Astrocyte of the spinal cord (primary cell): ENCODE measurements around the gene SYT1.

Experiments
- DNase-seq: peaks from one replicate; pipeline ENCODE4 v3.0.0; 2011; ENCODE audit warnings: low read depth, low spot score
- H3K4me3 ChIP-seq: 2 replicates; pipeline ENCODE4 v1.5.1; 2011; ENCODE audit warnings: low read depth, mild to moderate bottlenecking, low read length, moderate library complexity
- in situ Hi-C: cut with HindIII; loops from 2 replicates; pipeline ENCODE4 v1.10.0; 2017; ENCODE audit warnings: low sequenced_read_pairs
- TF ChIP-seq, protein P1 (sequence below): IDR thresholded peaks from 2 replicates; pipeline ENCODE4 v1.5.1; 2012; ENCODE audit warnings: low read depth, mild to moderate bottlenecking, low read length, inconsistent platforms

The SYT1 gene

DNA sequence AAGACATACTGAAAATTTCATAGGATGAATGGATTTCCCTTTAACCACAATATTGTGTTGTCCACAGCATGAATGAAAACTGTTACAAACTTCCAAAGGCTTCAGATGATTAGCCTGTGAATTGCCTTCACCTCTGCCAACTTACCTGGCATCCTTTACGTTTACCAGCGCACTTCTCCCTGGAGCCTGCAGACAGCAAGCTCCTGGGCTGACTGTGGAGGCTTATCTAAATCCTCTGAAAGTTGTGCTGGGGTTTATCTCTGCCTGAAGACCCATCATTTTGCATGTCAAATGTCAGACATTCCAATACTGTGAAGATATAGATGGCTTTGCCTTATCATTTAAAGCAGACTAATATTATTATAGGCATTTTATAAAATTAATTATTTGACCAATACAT is 403.0 kb downstream of the SYT1 start:
- H3K4me3 ChIP-seq = no peak overlapping the region
- no peak for DNase-seq
- in situ Hi-C loops = no loop called here
- TF ChIP-seq, protein P1, sequence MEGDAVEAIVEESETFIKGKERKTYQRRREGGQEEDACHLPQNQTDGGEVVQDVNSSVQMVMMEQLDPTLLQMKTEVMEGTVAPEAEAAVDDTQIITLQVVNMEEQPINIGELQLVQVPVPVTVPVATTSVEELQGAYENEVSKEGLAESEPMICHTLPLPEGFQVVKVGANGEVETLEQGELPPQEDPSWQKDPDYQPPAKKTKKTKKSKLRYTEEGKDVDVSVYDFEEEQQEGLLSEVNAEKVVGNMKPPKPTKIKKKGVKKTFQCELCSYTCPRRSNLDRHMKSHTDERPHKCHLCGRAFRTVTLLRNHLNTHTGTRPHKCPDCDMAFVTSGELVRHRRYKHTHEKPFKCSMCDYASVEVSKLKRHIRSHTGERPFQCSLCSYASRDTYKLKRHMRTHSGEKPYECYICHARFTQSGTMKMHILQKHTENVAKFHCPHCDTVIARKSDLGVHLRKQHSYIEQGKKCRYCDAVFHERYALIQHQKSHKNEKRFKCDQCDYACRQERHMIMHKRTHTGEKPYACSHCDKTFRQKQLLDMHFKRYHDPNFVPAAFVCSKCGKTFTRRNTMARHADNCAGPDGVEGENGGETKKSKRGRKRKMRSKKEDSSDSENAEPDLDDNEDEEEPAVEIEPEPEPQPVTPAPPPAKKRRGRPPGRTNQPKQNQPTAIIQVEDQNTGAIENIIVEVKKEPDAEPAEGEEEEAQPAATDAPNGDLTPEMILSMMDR = no peak

DNA sequence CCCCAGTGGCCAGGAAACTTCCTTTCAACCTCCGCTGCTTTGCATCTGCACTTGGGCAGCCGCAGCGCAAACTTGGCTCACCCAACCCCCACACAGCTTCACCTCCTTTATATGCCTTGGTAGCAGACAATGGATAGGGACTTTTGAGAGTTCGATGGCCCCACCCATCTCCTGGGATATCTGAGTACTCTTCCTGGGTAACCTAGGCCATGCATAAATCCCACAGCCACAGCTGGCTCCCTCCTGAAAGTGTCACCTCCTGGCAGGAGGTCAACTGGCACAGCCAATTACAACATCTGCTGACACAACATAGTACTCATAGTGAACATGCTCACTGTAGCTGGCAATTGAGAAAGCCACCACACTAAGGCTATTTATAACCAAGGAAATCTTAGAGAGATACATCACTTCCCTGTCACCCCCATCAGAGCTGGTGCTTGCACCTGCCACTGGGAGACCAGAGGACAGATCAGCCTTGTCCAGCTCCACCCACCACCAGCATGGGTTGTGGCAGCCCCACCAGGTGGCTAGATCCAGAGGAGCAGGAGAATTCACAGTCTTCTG is 410.0 kb downstream of the SYT1 start:
- in situ Hi-C loops = no loop called here
- H3K4me3 ChIP-seq = no peak overlapping the region
- no peak for DNase-seq
- TF ChIP-seq, protein P1 = no peak

DNA sequence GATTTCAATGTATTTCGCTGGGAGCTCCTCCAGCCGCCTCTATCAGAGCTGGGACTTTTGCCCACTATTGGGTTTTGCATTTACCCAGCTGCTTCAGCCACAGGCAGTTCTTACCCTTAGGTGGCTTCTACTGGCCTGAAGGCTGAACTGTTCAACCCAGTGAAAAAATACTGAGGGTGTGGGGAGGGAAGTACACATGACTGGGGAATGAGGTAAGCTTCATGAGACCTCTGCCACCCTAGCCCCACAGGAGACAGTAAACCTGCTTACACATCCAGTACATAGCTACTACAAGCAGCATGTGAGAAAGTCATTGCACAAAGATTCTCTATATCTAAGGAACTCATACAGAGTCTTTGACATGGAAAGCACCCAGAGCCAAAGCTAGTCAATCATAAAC is 411.1 kb downstream of the SYT1 start:
- TF ChIP-seq, protein P1 = no peak
- peak; percentile 41 for DNase-seq
- no peak overlapping the region for H3K4me3 ChIP-seq
- in situ Hi-C loops = no loop called here

DNA sequence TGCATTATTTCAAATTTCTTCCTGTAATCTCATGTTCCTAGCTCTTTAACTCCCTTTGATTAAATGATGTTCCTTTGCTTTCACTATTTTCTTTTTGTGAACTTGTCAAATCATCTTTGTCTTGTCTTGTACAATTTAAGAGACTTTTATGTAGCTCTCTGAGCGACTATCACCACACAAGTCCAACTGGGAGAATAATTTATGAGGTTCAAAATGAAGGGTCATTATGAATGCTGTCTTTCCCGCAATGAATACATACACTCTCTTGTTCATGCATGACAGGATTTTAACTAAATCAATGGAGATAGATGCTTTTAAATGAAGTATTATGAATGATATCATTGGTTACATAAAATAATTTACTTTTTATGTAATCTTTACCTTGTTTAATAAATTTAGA is 418.8 kb downstream of the SYT1 start:
- TF ChIP-seq, protein P1 = no peak
- no peak for DNase-seq
- in situ Hi-C loops = no loop called here
- no peak overlapping the region for H3K4me3 ChIP-seq

DNA sequence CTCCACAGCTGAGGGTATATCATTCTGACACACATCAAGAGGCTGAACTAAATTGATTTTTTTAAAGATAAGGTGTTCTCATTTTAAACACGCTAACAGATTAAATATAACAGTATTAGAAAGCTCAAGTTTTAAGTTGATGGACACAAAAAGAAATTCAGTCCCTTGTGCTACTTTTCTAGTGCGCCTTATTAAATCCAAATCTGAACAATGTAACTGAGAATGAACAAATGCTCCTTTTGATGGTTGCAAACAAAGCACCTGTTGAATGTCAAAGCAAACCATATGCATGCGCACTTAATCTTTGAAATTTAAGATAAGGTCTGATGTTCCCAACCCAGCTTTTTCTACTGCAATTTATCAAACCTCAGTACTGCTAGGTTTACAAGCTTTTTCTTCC is 424.3 kb downstream of the SYT1 start:
- H3K4me3 ChIP-seq = no peak overlapping the region
- no peak for DNase-seq
- in situ Hi-C loops = no loop called here
- TF ChIP-seq, protein P1 = no peak

DNA sequence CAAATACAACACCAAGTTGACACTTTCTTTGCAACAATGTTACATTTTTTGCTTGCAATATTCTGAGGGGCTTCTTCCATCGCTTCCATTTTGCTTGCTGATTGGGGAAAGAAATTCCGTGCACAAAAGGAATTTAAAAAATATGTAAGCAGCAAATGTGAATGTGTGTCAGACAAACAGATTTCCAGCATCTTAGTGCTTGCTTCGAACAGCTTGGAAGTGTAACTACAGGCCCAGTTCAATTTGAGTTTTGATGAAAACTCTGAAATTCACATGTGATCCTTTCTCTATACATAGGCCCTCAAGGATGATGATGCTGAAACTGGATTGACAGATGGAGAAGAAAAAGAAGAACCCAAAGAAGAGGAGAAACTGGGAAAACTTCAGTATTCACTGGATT is 427.1 kb downstream of the SYT1 start:
- in situ Hi-C loops = no loop called here
- H3K4me3 ChIP-seq = no peak overlapping the region
- no peak for DNase-seq
- TF ChIP-seq, protein P1 = no peak

DNA sequence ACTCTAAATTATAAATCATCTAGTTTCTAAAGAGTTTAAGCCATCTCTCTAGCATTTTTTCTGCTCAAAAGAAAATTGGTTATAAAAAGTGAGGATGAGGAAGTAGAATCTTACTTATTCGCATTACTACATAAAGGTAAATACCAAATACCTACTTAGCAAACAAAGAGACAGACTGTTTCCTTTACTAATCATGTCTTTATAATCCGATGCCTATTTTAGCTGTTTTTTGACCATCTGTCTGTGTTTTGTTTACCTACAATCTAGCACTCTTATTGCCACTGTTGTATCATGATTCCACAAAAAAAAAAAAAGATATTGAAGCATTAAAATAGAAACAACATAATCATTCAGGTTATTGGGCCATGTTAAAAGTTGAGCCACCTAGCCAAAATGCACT is 430.0 kb downstream of the SYT1 start:
- no peak overlapping the region for H3K4me3 ChIP-seq
- in situ Hi-C loops = no loop called here
- no peak for DNase-seq
- TF ChIP-seq, protein P1 = no peak
